Naive thymus-derived CD4-positive, alpha-beta T cell (primary cell): ENCODE data around the gene TRPM6. TPM values are rescaled to one million over a fixed set of nuclear protein-coding genes. Genes with fewer than 3 reads are reported as not detected.

Source experiments
- ATAC-seq: fragments of 150-1000 bp; cut with Tn5 transposase; 2 replicates; pipeline ENCODE4 v1.10.0; 2021; ENCODE audit warnings: mild to moderate bottlenecking, moderate library complexity
- CTCF ChIA-PET: fragments of 350-600 bp; sonication (Branson Sonifier 250); formaldehyde crosslinking; loops from one replicate; lab custom pipeline; 2021; ENCODE audit warnings: antibody characterized with exemption; lab: Charles Lee
- POLR2A ChIA-PET: fragments of 350-600 bp; sonication (Branson Sonifier 250); formaldehyde crosslinking; loops from one replicate; lab custom pipeline; 2021; ENCODE audit warnings: antibody characterized with exemption, inconsistent platforms; lab: Charles Lee
- DNase-seq, 9 donors: peaks; one replicate each; pipeline versions ENCODE4 v3.0.0 to v3.0.0-alpha.2; 2020 to 2022; ENCODE audit warnings: mixed read lengths in 1 of 9
- H3K27ac ChIP-seq: one replicate; pipeline ENCODE4 v1.7.0; 2013; ENCODE audit warnings: mild to moderate bottlenecking, low read depth, low read length, moderate library complexity
- H3K27me3 ChIP-seq, 2 donors: one replicate each; pipeline ENCODE4 v1.7.0; 2013; ENCODE audit warnings: low read length in 2 of 2, mild to moderate bottlenecking in 2 of 2, moderate library complexity in 2 of 2; ENCODE audit not compliant: control insufficient read depth in 2 of 2, insufficient read depth in 2 of 2
- H3K36me3 ChIP-seq, 3 experiments: 1 replicate in 2 of 3; 2 replicates in 1 of 3; pipeline ENCODE4 v1.7.0; 2013; ENCODE audit warnings: low read length in 3 of 3, mild to moderate bottlenecking in 3 of 3, moderate library complexity in 1 of 3; ENCODE audit not compliant: insufficient read depth in 3 of 3, control insufficient read depth in 2 of 3
- H3K4me1 ChIP-seq, 2 donors: one replicate each; pipeline ENCODE4 v1.7.0; 2013; ENCODE audit warnings: low read length in 2 of 2, mild to moderate bottlenecking in 2 of 2, moderate library complexity in 1 of 2; ENCODE audit not compliant: control insufficient read depth in 2 of 2, insufficient read depth in 2 of 2
- H3K4me3 ChIP-seq: 2 replicates; pipeline ENCODE4 v1.7.0; 2013; ENCODE audit warnings: mild to moderate bottlenecking, low read length
- H3K9me3 ChIP-seq, 3 experiments: 1 replicate in 2 of 3; 2 replicates in 1 of 3; pipeline ENCODE4 v1.7.0; 2013; ENCODE audit warnings: low read length in 3 of 3; ENCODE audit not compliant: control insufficient read depth in 2 of 3
- H3K27ac Mint-ChIP-seq, 9 donors: one replicate each; pipeline ENCODE4 v1.8.0; 2020 to 2022; ENCODE audit warnings: mixed read lengths in 9 of 9, mild to moderate bottlenecking in 8 of 9, moderate library complexity in 5 of 9, inconsistent platforms in 2 of 9
- H3K27me3 Mint-ChIP-seq, 5 donors: one replicate each; pipeline ENCODE4 v1.8.0; 2021 to 2022; ENCODE audit warnings: mixed read lengths in 5 of 5, mild to moderate bottlenecking in 1 of 5
- H3K36me3 Mint-ChIP-seq, 5 donors: one replicate each; pipeline ENCODE4 v1.8.0; 2020 to 2022; ENCODE audit warnings: mixed read lengths in 5 of 5, mild to moderate bottlenecking in 3 of 5, inconsistent platforms in 1 of 5
- H3K4me1 Mint-ChIP-seq, 7 donors: one replicate each; pipeline ENCODE4 v1.8.0; 2020 to 2022; ENCODE audit warnings: mixed read lengths in 7 of 7, mild to moderate bottlenecking in 3 of 7, inconsistent platforms in 1 of 7
- H3K4me3 Mint-ChIP-seq, 10 donors: one replicate each; pipeline ENCODE4 v1.8.0; 2020 to 2022; ENCODE audit warnings: mild to moderate bottlenecking in 10 of 10, mixed read lengths in 10 of 10, moderate library complexity in 6 of 10, inconsistent platforms in 2 of 10
- H3K9me3 Mint-ChIP-seq, 11 donors: one replicate each; pipeline ENCODE4 v1.8.0; 2020 to 2022; ENCODE audit warnings: mixed read lengths in 11 of 11, mild to moderate bottlenecking in 4 of 11, inconsistent platforms in 1 of 11, moderate library complexity in 1 of 11
- intact Hi-C, 2 donors: fragments of 100-400 bp; cut with micrococcal nuclease; formaldehyde crosslinking; loops; one replicate each; pipeline ENCODE4 v1.15.1; 2023
- polyA plus RNA-seq, 2 donors: library from polyadenylated mRNA; unstranded; fragments of 300-500 nt; fragmentation: Illumina TruSeq; gene quantifications; one replicate each; pipeline ENCODE4 v1.2.3, GENCODE V29; 2021
- total RNA-seq, 6 experiments: library from RNA in 5 of 6; stranded (reverse) in 5 of 6; gene quantifications; 1 replicate in 5 of 6; 2 replicates in 1 of 6; pipeline ENCODE4 v1.2.3 and lab custom pipeline; 2021 to 2026

Gene TRPM6
- total and polyA plus RNA-seq, 7 experiments from 2014 or later = 0.85 to 3.6 TPM; not detected in 5

DNA sequence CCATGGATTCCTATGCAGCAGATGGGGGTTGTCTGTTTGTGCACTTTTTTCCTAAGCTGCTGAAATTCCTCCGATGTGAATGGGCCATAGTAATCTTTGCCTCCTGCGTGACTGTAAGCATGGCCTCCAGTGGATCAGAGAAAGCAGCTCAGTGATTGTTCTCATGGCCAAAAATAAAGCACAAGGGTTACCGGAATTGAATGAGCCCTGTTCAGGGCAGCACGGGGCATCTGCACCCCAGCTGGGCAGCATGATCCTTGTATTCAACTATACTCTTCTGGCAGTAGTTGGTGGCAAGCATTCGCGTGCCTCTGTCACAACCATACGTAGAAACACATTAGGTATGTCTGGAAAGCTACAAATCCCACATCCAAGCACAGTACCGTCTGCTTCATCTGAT, 196.7 kb downstream of the TRPM6 start:
- no peaks in the 10 kb centered on the region for H3K4me1 ChIP-seq
- intact Hi-C loops = no loop called here
- ATAC-seq (no peak), DNase-seq (no peak)
- H3K4me1 Mint-ChIP-seq = no peaks in the 10 kb centered on the region
- H3K27me3 ChIP-seq = no peaks in the 10 kb centered on the region
- CTCF ChIA-PET = no interaction called here
- peaks cover 0 to 17% (median 8%) of the 10 kb centered on the region in 5 donors for H3K27me3 Mint-ChIP-seq
- H3K4me3 ChIP-seq = no peak overlapping the region
- H3K27ac ChIP-seq = no peak overlapping the region
- no peaks in the 10 kb centered on the region for H3K36me3 ChIP-seq
- H3K9me3 ChIP-seq = no peaks in the 10 kb centered on the region
- H3K4me3 Mint-ChIP-seq = no peak overlapping the region
- no peaks in the 10 kb centered on the region for H3K36me3 Mint-ChIP-seq
- peaks cover 0 to 1% (median 0%) of the 10 kb centered on the region in 11 donors for H3K9me3 Mint-ChIP-seq
- no peak overlapping the region for H3K27ac Mint-ChIP-seq
- POLR2A ChIA-PET = no interaction called here

DNA sequence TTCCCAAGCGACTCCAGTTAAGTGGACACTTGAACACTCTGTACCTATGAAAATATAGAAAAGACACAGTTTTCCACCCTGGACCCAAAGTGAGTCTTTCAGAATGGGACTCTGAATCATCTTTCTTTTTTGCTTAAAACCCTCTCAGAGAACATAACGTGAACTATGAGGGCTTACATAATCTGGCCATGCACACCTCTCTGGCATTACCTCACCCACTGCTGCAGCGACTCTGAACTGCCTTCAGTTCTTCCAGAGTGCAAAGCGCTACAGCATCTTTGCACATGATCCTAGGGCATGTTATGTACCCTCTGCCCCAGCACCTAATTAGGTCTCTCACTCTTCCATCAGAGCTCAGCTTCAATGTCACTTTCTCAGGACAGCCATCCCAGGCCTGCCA, 204.4 kb downstream of the TRPM6 start:
- Histone ChIP-seq H3K27ac (no peak overlapping the region), H3K9me3 (no peaks in the 10 kb centered on the region), H3K4me3 (no peak overlapping the region), H3K27me3 (no peaks in the 10 kb centered on the region), H3K36me3 (no peaks in the 10 kb centered on the region), H3K4me1 (no peaks in the 10 kb centered on the region)
- Mint-ChIP-seq H3K27ac (no peak overlapping the region), H3K4me3 (no peak overlapping the region), H3K27me3 (peaks cover 0 to 25% (median 9%) of the 10 kb centered on the region in 5 donors), H3K4me1 (no peaks in the 10 kb centered on the region), H3K36me3 (no peaks in the 10 kb centered on the region), H3K9me3 (peaks cover 0 to 3% (median 0%) of the 10 kb centered on the region in 11 donors)
- ChIA-PET POLR2A (no interaction called here), CTCF (no interaction called here)
- intact Hi-C loops = no loop called here
- DNase-seq = no peak
- no peak for ATAC-seq

DNA sequence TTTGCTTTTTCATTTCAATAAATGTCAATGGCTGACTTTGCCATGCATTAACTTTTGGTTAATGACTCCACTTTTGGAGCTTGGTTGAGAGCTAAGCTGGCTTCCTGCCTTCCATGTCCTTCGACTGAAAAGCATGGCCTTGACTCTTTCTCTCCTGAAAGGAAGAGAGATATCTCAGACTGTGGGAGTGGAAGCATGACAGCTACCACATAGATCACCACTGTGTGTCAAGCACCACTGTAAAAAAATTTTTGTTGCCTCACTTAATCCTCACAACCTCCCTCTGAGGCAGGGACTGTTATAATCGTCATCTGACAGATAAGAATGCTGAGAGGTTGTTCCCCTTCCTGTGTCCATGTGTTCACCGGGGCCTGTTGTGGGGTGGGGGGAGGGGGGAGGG, 205.8 kb downstream of the TRPM6 start:
- H3K9me3 ChIP-seq = no peaks in the 10 kb centered on the region
- Mint-ChIP-seq H3K27ac (no peak overlapping the region), H3K36me3 (no peaks in the 10 kb centered on the region), H3K4me3 (no peak overlapping the region), H3K27me3 (peaks cover 0 to 26% (median 6%) of the 10 kb centered on the region in 5 donors), H3K9me3 (peaks cover 0 to 1% (median 0%) of the 10 kb centered on the region in 11 donors), H3K4me1 (no peaks in the 10 kb centered on the region)
- ChIA-PET CTCF (no interaction called here), POLR2A (no interaction called here)
- no peak for DNase-seq
- no peaks in the 10 kb centered on the region for H3K4me1 ChIP-seq
- H3K36me3 ChIP-seq = no peaks in the 10 kb centered on the region
- no peak overlapping the region for H3K27ac ChIP-seq
- H3K27me3 ChIP-seq = no peaks in the 10 kb centered on the region
- no peak for ATAC-seq
- intact Hi-C loops = no loop called here
- no peak overlapping the region for H3K4me3 ChIP-seq

DNA sequence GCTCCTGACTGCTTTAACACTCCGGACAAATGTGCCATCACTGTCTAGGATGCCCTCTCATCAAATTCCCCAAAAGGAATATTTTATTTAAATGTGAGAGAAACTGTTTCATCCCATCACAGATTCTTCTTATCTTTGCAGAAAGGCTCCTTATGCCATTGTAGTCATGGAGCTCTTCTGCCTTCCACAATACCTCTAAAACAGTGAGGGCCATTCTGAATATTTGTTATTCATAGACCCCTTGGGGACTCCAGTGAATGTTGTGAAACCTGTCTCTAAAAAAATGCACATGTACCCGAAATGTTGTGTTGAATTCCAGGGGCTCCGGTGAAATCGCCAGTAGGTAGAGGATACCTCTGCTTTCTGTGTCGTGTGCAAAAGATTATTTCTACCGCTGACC, 213.6 kb downstream of the TRPM6 start:
- Mint-ChIP-seq H3K36me3 (no peaks in the 10 kb centered on the region), H3K9me3 (no peaks in the 10 kb centered on the region), H3K27me3 (peaks cover 0 to 6% (median 3%) of the 10 kb centered on the region in 5 donors), H3K4me3 (no peak overlapping the region), H3K27ac (no peak overlapping the region), H3K4me1 (no peaks in the 10 kb centered on the region)
- no peaks in the 10 kb centered on the region for H3K27me3 ChIP-seq
- no peaks in the 10 kb centered on the region for H3K36me3 ChIP-seq
- no peak overlapping the region for H3K27ac ChIP-seq
- no peak for ATAC-seq
- POLR2A ChIA-PET = no interaction called here
- intact Hi-C loops = no loop called here
- CTCF ChIA-PET = no interaction called here
- H3K4me1 ChIP-seq = no peaks in the 10 kb centered on the region
- no peak for DNase-seq
- no peak overlapping the region for H3K4me3 ChIP-seq
- H3K9me3 ChIP-seq = no peaks in the 10 kb centered on the region

Other genes starting within 250 kb of the TRPM6 start
- gene C9orf40, start 65.0 kb upstream of the TRPM6 start, total RNA-seq = 10 to 100 TPM in 1 of 5 experiments, 1 to 10 TPM in 4; 1.8 to 13.6 (median 6.6) TPM
- 1 to 10 TPM; 2.5 to 2.6 TPM for gene C9orf40, start 65.0 kb upstream of the TRPM6 start, polyA plus RNA-seq
- 10 to 100 TPM; 15.0 to 38.1 (median 29.4) TPM for gene CARNMT1, start 140.4 kb upstream of the TRPM6 start, total RNA-seq
- 10 to 100 TPM in 1 of 2 donors, 1 to 10 TPM in 1; 7.8 to 12.6 TPM for gene CARNMT1, start 140.4 kb upstream of the TRPM6 start, polyA plus RNA-seq
- gene NMRK1, start 200.2 kb upstream of the TRPM6 start, total RNA-seq = 100 to 1,000 TPM in 2 of 5 experiments, 10 to 100 TPM in 3; 23.4 to 103 (median 58.1) TPM
- 10 to 100 TPM; 64.3 to 75.5 TPM for gene NMRK1, start 200.2 kb upstream of the TRPM6 start, polyA plus RNA-seq
- 10 to 100 TPM; 38.7 to 93.5 (median 46.2) TPM for gene OSTF1, start 200.6 kb upstream of the TRPM6 start, total RNA-seq
- gene OSTF1, start 200.6 kb upstream of the TRPM6 start, polyA plus RNA-seq = 100 to 1,000 TPM; 109 to 141 TPM